Upper lobe of left lung (tissue), 6 donors: ENCODE measurements around the gene PLAA. TPM values are rescaled to one million over a fixed set of nuclear protein-coding genes. Genes with fewer than 3 reads are reported as not detected.
"Not testable (repeated sequence)": the region's sequence is repeated elsewhere in the genome, so short reads cannot be mapped to it uniquely, and the experiment has no call there.

Experiments
- ATAC-seq, 2 donors: fragments of 200-7000 bp; cut with Tn5 transposase; one replicate each; pipeline ENCODE4 v1.9.1; 2022; ENCODE audit warnings: mild to moderate bottlenecking in 2 of 2, moderate library complexity in 2 of 2; ENCODE audit not compliant: low FRiP score in 2 of 2
- DNase-seq, 2 donors: peaks; one replicate each; pipeline ENCODE4 v3.0.0-alpha.2; 2019 to 2020
- H3K27ac ChIP-seq, 4 donors: fragments of 200-600 bp; sonication (generic); one replicate each; pipeline ENCODE4 v1.5.1; 2016 to 2019
- H3K27me3 ChIP-seq, 4 donors: fragments of 200-600 bp; sonication (generic); one replicate each; pipeline ENCODE4 v1.5.1; 2017 to 2019
- H3K36me3 ChIP-seq, 4 donors: fragments of 200-600 bp; sonication (generic); one replicate each; pipeline ENCODE4 v1.5.1; 2016 to 2019
- H3K4me1 ChIP-seq, 4 donors: fragments of 200-600 bp; sonication (generic); one replicate each; pipeline ENCODE4 v1.5.1; 2018 to 2019
- H3K4me3 ChIP-seq, 4 donors: fragments of 200-600 bp; sonication (generic); one replicate each; pipeline ENCODE4 v1.5.1; 2017 to 2019; ENCODE audit warnings: mild to moderate bottlenecking in 2 of 4, moderate library complexity in 1 of 4
- H3K9me3 ChIP-seq, 4 donors: fragments of 200-600 bp; sonication (generic); one replicate each; pipeline ENCODE4 v1.5.1; 2018 to 2019
- CTCF ChIP-seq, 6 experiments: fragments of 450-650 bp in 4 of 6; fragments of 200-600 bp in 2 of 6; sonication (generic) in 2 of 6; IDR thresholded peaks; one replicate each; pipeline ENCODE4 v1.5.1; 2016 to 2019; ENCODE audit warnings: antibody characterized with exemption in 6 of 6
- EP300 ChIP-seq, 4 donors: sonication (generic); formaldehyde crosslinking; IDR thresholded peaks; one replicate each; pipeline ENCODE4 v1.5.1; 2017; ENCODE audit warnings: antibody characterized with exemption in 4 of 4, control low read depth in 2 of 4
- POLR2A ChIP-seq, 4 donors: fragments of 450-650 bp; IDR thresholded peaks; one replicate each; pipeline ENCODE4 v1.5.1; 2016 to 2017; ENCODE audit warnings: antibody characterized with exemption in 4 of 4, mild to moderate bottlenecking in 2 of 4
- POLR2AphosphoS5 ChIP-seq, 2 donors: sonication (generic); formaldehyde crosslinking; IDR thresholded peaks; one replicate each; pipeline ENCODE4 v1.5.1; 2017; ENCODE audit warnings: antibody characterized with exemption in 2 of 2
- WGBS, 2 donors: methylation state at CpG; one replicate each; pipeline ENCODE4 v1.1.5; 2017 to 2018; 5-methylcytosine and 5-hydroxymethylcytosine counted together
- total RNA-seq, 6 donors: library from RNA; depleted of rRNA in 4 of 6; stranded (reverse); fragments of >200 nt in 4 of 6; gene quantifications; one replicate each; pipeline versions ENCODE4 v1.1.0 to v1.2.1, GENCODE V29; 2016 to 2021
- donor health status: DM: no; HTN: no; CAD: no; lungs with moderate emphysema.
- donor health status: DM: no; HTN: yes; CAD: no; lungs with severe emphysema.

Gene PLAA
- total RNA-seq, 6 donors from 2014 or later = 18.2 to 29.2 (median 22.2) TPM

GRCh38 chr9:26882154-26882553 is 64.9 kb downstream of the PLAA start:
- H3K9me3 ChIP-seq = peaks cover 0 to 7% (median 0%) of the 10 kb centered on the region in 4 donors
- WGBS, 2 donors = 92 to 98% methylated on average over 2 to 3 of the region's 3 CpGs
- peaks cover 0 to 51% (median 25%) of the 10 kb centered on the region in 4 donors for H3K36me3 ChIP-seq
- TF ChIP-seq POLR2AphosphoS5 (IDR thresholded peaks at IDR 0.05) = no peak
- TF ChIP-seq POLR2A (IDR thresholded peaks at IDR 0.05) = no peak
- TF ChIP-seq CTCF (IDR thresholded peaks at IDR 0.05) = no peak
- no peak for TF ChIP-seq EP300 (IDR thresholded peaks at IDR 0.05)
- ATAC-seq (no peak), DNase-seq (no peak)
- no peak overlapping the region for H3K4me3 ChIP-seq
- H3K27ac ChIP-seq = no peak overlapping the region
- H3K27me3 ChIP-seq = no peaks in the 10 kb centered on the region
- no peaks in the 10 kb centered on the region for H3K4me1 ChIP-seq

GRCh38 chr9:26880262-26880661 is 66.8 kb downstream of the PLAA start:
- no peaks in the 10 kb centered on the region for H3K4me1 ChIP-seq
- H3K27me3 ChIP-seq = no peaks in the 10 kb centered on the region
- peaks cover 0 to 7% (median 0%) of the 10 kb centered on the region in 4 donors for H3K9me3 ChIP-seq
- ATAC-seq (no peak), DNase-seq (no peak)
- no peak for TF ChIP-seq POLR2A (IDR thresholded peaks at IDR 0.05)
- TF ChIP-seq EP300 (IDR thresholded peaks at IDR 0.05) = no peak
- TF ChIP-seq CTCF (IDR thresholded peaks at IDR 0.05) = no peak
- no peak for TF ChIP-seq POLR2AphosphoS5 (IDR thresholded peaks at IDR 0.05)
- WGBS, 2 donors = 98% methylated on average over 4 of the region's 4 CpGs
- H3K27ac ChIP-seq = no peak overlapping the region
- H3K36me3 ChIP-seq = peaks cover 0 to 45% (median 23%) of the 10 kb centered on the region in 4 donors
- no peak overlapping the region for H3K4me3 ChIP-seq

DNA sequence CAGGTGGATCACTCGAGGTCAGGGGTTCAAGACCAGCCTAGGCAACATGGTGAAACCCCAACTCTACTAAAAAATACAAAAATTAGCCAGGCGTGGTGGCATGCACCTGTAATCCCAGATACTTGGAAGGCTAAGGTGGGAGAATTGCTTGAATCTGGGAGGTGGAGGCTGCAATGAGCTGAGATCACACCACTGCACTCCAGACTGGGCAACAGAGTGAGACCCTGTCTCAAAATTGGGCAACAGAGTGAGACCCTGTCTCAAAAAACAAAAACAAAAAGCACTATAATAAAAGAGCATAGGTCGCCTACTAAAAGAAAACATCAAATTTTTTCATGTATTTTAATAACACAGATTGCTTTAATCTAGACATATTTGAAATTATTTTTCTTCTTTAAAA is 71.9 kb downstream of the PLAA start:
- H3K4me1 ChIP-seq, H3K27me3 ChIP-seq, DNase-seq, H3K9me3 ChIP-seq, H3K4me3 ChIP-seq, ATAC-seq, H3K27ac ChIP-seq: not testable (repeated sequence)
- H3K36me3 ChIP-seq = peaks cover 0 to 24% (median 5%) of the 10 kb centered on the region in 4 donors
- 89 to 97% methylated on average over 3 of the region's 3 CpGs for WGBS, 2 donors

DNA sequence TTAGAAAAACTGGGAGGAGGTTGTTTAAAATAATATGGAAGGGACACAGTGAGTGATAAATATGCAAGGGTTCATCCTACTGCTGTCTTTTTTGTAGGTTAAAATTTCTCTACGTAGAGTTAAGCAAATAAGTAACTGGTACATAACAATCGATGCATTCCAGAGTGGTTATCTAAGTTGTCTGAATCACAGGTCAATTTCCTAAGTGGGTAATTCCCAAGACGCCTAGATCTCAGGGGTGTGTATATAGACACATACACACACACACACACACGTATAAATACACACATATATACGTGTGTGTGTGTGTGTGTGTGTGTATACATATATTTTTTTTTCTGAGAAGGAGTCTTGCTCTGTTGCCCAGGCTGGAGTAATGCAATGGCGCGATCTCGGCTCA is 76.8 kb downstream of the PLAA start:
- Histone ChIP-seq H3K27me3 (no peaks in the 10 kb centered on the region), H3K9me3 (no peaks in the 10 kb centered on the region), H3K4me3 (no peak overlapping the region), H3K36me3 (peaks cover 0 to 15% (median 0%) of the 10 kb centered on the region in 4 donors), H3K4me1 (no peaks in the 10 kb centered on the region), H3K27ac (no peak overlapping the region)
- WGBS, 2 donors = 78 to 90% methylated on average over 8 of the region's 8 CpGs
- DNase-seq (no peak), ATAC-seq (no peak)
- TF ChIP-seq POLR2A (IDR thresholded peaks at IDR 0.05) = no peak
- no peak for TF ChIP-seq EP300 (IDR thresholded peaks at IDR 0.05)
- no peak for TF ChIP-seq CTCF (IDR thresholded peaks at IDR 0.05)
- TF ChIP-seq POLR2AphosphoS5 (IDR thresholded peaks at IDR 0.05) = no peak

DNA sequence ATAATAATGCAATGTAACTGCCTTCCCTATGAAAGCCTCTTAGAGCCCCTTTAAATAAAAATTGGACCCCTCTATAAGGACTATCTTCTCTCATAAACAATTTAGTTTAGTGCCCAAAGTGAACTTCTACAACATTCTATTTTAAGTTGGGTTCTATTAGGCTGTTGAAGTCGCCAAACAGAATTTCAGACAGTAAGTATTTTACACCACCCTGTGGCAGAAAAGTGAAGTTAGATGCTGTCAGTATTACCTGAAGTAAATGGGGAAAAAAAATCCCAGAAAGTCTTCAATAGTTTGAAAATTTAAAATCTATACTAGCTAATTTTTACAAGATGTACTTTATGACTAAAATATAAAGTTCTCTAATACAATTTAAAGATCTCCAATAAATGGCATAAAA is 84.0 kb downstream of the PLAA start:
- H3K27me3 ChIP-seq = no peaks in the 10 kb centered on the region
- H3K4me3 ChIP-seq = no peak overlapping the region
- H3K36me3 ChIP-seq = peaks cover 0 to 36% (median 0%) of the 10 kb centered on the region in 4 donors
- H3K27ac ChIP-seq = no peak overlapping the region
- no peaks in the 10 kb centered on the region for H3K9me3 ChIP-seq
- DNase-seq (no peak), ATAC-seq (no peak)
- WGBS, 2 donors = 17 to 65% methylated on average over 1 of the region's 1 CpG
- TF ChIP-seq EP300 (IDR thresholded peaks at IDR 0.05) (no peak), POLR2AphosphoS5 (IDR thresholded peaks at IDR 0.05) (no peak), CTCF (IDR thresholded peaks at IDR 0.05) (no peak), POLR2A (IDR thresholded peaks at IDR 0.05) (no peak)
- H3K4me1 ChIP-seq = no peaks in the 10 kb centered on the region
